Fibroblast of gingiva (primary cell): ENCODE data around the gene NDUFB4.
"Not testable (repeated sequence)": the region's sequence is repeated elsewhere in the genome, so short reads cannot be mapped to it uniquely, and the experiment has no call there.

Source experiments
- DNase-seq: peaks from one replicate; pipeline ENCODE4 v3.0.0-alpha.2; 2011; ENCODE audit warnings: low read depth

Gene NDUFB4

GRCh38 chr3:120569222-120570057, 26.7 kb upstream of the NDUFB4 start:
- DNase-seq = no peak

GRCh38 chr3:120572027-120572426, 24.1 kb upstream of the NDUFB4 start:
- no peak for DNase-seq

GRCh38 chr3:120587332-120587975, 8.7 kb upstream of the NDUFB4 start:
- DNase-seq = no peak

- DNase-seq = no peak
Measured at GRCh38 chr3:120595788-120596115, 384 bp upstream of the NDUFB4 start.

- DNase-seq = no peak
Measured at GRCh38 chr3:120596853-120597223, 702 bp downstream of the NDUFB4 start.

GRCh38 chr3:120597445-120598049, 1.4 kb downstream of the NDUFB4 start:
- DNase-seq = no peak

- no peak for DNase-seq
Measured at GRCh38 chr3:120599211-120599610, 3.1 kb downstream of the NDUFB4 start.

- no peak for DNase-seq
Measured at GRCh38 chr3:120601554-120601953, 5.4 kb downstream of the NDUFB4 start.

- DNase-seq = no peak
Measured at GRCh38 chr3:120602682-120603081, 6.5 kb downstream of the NDUFB4 start.

- DNase-seq = no peak
Measured at GRCh38 chr3:120604382-120604781, 8.2 kb downstream of the NDUFB4 start.

- no peak for DNase-seq
Measured at GRCh38 chr3:120604784-120605183, 8.6 kb downstream of the NDUFB4 start.

- DNase-seq = no peak
Measured at GRCh38 chr3:120608506-120608905, 12.4 kb downstream of the NDUFB4 start.

- DNase-seq = no peak
Measured at GRCh38 chr3:120614765-120615164, 18.6 kb downstream of the NDUFB4 start.

- DNase-seq = peak; percentile 63
Measured at GRCh38 chr3:120615847-120616609, 19.9 kb downstream of the NDUFB4 start.

GRCh38 chr3:120616745-120617144, 20.6 kb downstream of the NDUFB4 start:
- not testable (repeated sequence) for DNase-seq

- no peak for DNase-seq
Measured at GRCh38 chr3:120622457-120622856, 26.3 kb downstream of the NDUFB4 start.

GRCh38 chr3:120622870-120623726, 27.0 kb downstream of the NDUFB4 start:
- peak; percentile 42 for DNase-seq

GRCh38 chr3:120623727-120624093, 27.6 kb downstream of the NDUFB4 start:
- DNase-seq = no peak

GRCh38 chr3:120625159-120625586, 29.0 kb downstream of the NDUFB4 start:
- DNase-seq = no peak

GRCh38 chr3:120634539-120634938, 38.4 kb downstream of the NDUFB4 start:
- no peak for DNase-seq

GRCh38 chr3:120636795-120637401, 40.8 kb downstream of the NDUFB4 start:
- no peak for DNase-seq
